ENCODE measurements around the gene RGPD4. TPM values are rescaled to one million over a fixed set of nuclear protein-coding genes. Genes with fewer than 3 reads are reported as not detected.
"Not testable (repeated sequence)": the region's sequence is repeated elsewhere in the genome, so short reads cannot be mapped to it uniquely, and the experiment has no call there.

RGPD4 gene
- total RNA-seq, 1 donor from 2014 or later, result 0.23 TPM

- TF ChIP-seq, protein P1, sequence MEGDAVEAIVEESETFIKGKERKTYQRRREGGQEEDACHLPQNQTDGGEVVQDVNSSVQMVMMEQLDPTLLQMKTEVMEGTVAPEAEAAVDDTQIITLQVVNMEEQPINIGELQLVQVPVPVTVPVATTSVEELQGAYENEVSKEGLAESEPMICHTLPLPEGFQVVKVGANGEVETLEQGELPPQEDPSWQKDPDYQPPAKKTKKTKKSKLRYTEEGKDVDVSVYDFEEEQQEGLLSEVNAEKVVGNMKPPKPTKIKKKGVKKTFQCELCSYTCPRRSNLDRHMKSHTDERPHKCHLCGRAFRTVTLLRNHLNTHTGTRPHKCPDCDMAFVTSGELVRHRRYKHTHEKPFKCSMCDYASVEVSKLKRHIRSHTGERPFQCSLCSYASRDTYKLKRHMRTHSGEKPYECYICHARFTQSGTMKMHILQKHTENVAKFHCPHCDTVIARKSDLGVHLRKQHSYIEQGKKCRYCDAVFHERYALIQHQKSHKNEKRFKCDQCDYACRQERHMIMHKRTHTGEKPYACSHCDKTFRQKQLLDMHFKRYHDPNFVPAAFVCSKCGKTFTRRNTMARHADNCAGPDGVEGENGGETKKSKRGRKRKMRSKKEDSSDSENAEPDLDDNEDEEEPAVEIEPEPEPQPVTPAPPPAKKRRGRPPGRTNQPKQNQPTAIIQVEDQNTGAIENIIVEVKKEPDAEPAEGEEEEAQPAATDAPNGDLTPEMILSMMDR (IDR thresholded peaks at IDR 0.05), result no peak
- no peaks in the 10 kb centered on the region for H3K27me3 ChIP-seq
- intact Hi-C loops (cut with DNase I), result no loop called here
- no peak for ATAC-seq
- H3K9me3 ChIP-seq, result no peaks in the 10 kb centered on the region
- no peak for DNase-seq
- no peak overlapping the region for H3K27ac ChIP-seq
- H3K36me3 ChIP-seq, result no peaks in the 10 kb centered on the region
- H3K4me1 ChIP-seq, result no peaks in the 10 kb centered on the region
- H3K4me3 ChIP-seq, result no peak overlapping the region
Measured at GRCh38 chr2:107812006-107812405, 14.7 kb upstream of the RGPD4 start.

DNA sequence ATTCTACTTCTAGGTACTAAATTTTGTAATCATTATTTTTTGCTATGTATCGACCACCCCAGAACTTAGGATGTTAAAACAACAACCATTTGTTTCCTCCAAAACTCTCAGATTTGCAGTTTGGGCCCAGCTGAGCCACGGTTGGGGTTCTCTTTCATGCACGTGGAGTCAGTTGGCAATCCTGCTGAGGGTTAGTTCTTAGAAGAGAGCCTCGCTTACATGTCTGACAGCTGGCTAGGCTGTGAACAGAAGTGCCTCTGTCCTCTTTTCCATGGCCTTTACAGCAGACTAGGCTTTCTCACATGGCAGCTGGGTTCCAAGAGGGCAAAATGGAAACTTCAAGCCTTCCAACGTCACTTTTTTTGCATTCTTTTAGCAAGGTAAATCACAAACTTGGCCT lies 9.3 kb upstream of the RGPD4 start:
- no peak for ATAC-seq
- DNase-seq, result no peak
- intact Hi-C loops (cut with DNase I), result no loop called here
- no peaks in the 10 kb centered on the region for H3K9me3 ChIP-seq
- TF ChIP-seq, protein P1 (IDR thresholded peaks at IDR 0.05), result no peak
- no peaks in the 10 kb centered on the region for H3K4me1 ChIP-seq
- no peak overlapping the region for H3K27ac ChIP-seq
- H3K4me3 ChIP-seq, result no peak overlapping the region
- no peaks in the 10 kb centered on the region for H3K36me3 ChIP-seq
- H3K27me3 ChIP-seq, result no peaks in the 10 kb centered on the region

GRCh38 chr2:107822302-107822701 lies 4.4 kb upstream of the RGPD4 start:
- Histone ChIP-seq H3K4me3 (no peak overlapping the region), H3K4me1 (no peaks in the 10 kb centered on the region), H3K27me3 (no peaks in the 10 kb centered on the region), H3K9me3 (no peaks in the 10 kb centered on the region), H3K27ac (no peak overlapping the region), H3K36me3 (no peaks in the 10 kb centered on the region)
- no peak for DNase-seq
- intact Hi-C loops (cut with DNase I), result no loop called here
- TF ChIP-seq, protein P1 (IDR thresholded peaks at IDR 0.05), result no peak
- no peak for ATAC-seq

DNA sequence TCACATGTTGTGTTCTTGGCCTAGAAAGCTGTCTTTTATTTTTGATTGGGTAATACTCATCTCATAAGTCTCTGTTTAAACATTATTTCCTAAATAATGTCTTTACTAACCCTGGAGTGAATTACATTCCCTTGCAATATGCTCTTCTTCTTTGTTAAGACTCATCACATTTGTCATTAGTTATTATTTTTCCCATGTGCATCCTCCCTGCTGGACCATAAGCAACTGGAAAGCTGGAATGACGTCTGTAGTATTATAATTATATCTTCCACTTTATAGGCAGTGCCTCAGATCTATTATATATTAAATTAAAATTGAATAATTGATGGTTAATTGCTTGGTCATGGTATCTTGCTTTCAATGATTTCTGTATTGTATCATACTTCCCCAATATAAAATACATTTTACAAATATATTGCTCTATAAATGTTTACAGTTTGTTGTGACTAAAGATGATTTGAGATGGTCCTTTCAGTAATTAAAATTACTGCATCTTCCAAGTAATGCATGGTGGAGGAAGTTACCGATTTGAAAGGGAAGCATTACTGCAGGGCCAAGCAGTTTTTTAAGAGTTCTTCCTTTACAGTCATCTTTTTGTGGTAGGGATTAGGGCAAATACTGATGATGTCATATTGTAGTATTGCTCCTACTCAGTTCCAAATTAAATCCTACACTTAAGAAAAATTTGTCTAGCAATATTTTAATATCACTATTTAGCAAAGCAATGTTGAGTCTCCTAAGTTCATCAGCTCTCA lies 2.1 kb upstream of the RGPD4 start:
- Histone ChIP-seq H3K4me3 (no peak overlapping the region), H3K27ac (no peak overlapping the region), H3K4me1 (no peaks in the 10 kb centered on the region), H3K27me3 (no peaks in the 10 kb centered on the region), H3K36me3 (no peaks in the 10 kb centered on the region), H3K9me3 (no peaks in the 10 kb centered on the region)
- intact Hi-C loops (cut with DNase I), result no loop called here
- ATAC-seq (no peak), DNase-seq (no peak)
- TF ChIP-seq, protein P1 (IDR thresholded peaks at IDR 0.05), result no peak

DNA sequence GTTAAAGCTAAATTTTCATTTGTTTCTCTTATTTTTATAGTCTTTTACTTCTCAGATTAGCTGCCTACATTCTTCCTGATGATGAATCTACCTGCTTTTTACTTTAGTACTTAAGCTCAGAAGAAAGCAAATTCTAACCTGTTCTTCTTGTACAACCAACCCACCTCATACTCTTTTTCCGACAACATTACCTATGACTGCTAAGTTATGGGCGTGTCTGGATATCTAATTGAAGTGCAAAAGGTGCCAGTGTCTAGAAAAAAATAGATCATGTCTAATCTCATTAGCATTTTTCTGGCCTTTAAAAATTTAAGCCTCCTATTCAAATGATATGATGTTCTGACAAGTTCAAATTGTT lies 1.5 kb upstream of the RGPD4 start:
- Histone ChIP-seq H3K4me3 (no peak overlapping the region), H3K27me3 (no peaks in the 10 kb centered on the region), H3K27ac (no peak overlapping the region), H3K36me3 (no peaks in the 10 kb centered on the region), H3K4me1 (no peaks in the 10 kb centered on the region), H3K9me3 (no peaks in the 10 kb centered on the region)
- DNase-seq, result no peak
- TF ChIP-seq, protein P1 (IDR thresholded peaks at IDR 0.05), result no peak
- ATAC-seq, result no peak
- intact Hi-C loops (cut with DNase I), result no loop called here

GRCh38 chr2:107829514-107829913 lies 2.8 kb downstream of the RGPD4 start:
- H3K9me3 ChIP-seq; DNase-seq; H3K27me3 ChIP-seq; H3K27ac ChIP-seq; ATAC-seq; H3K4me3 ChIP-seq; H3K4me1 ChIP-seq; H3K36me3 ChIP-seq; intact Hi-C loops (cut with DNase I): not testable (repeated sequence)

DNA sequence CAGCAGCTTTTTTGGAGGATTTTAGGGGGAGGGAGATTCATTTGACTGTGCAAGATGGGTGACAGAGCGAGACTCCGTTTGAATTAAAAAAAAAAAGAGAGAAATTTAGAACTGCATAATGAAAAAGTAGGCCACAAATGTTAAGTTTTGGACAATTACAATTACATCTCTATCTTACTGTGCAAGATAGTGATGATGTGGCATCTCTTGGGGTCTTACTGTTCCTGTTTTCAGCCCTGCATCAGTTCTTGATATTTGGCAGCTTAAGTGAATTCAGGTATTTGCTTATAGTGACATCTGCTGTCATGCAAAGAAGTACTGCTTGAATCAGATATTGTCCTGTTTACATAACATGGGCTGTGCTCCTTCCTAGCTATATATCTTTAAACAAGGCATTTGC lies 6.5 kb downstream of the RGPD4 start:
- H3K4me3 ChIP-seq; intact Hi-C loops (cut with DNase I); H3K4me1 ChIP-seq; H3K36me3 ChIP-seq; H3K27me3 ChIP-seq; H3K9me3 ChIP-seq; H3K27ac ChIP-seq; DNase-seq; ATAC-seq: not testable (repeated sequence)

All from upper lobe of right lung (tissue), 1 donor.